ENCODE data around the gene ZNF701.
"Not testable (repeated sequence)": the region's sequence is repeated elsewhere in the genome, so short reads cannot be mapped to it uniquely, and the experiment has no call there.

- not testable (repeated sequence) for TF ChIP-seq CTCF, EP300 (IDR thresholded peaks at IDR 0.05)
Observed at GRCh38 chr19:52569638-52569999, 468 bp upstream of the ZNF701 start.

Measured in suprapubic skin (tissue), 3 donors.